Caco-2 (cell line): Measurements from ENCODE around the gene PTPRG. TPM values are rescaled to one million over a fixed set of nuclear protein-coding genes. Genes with fewer than 3 reads are reported as not detected.

Experiments used
- BruUV-seq: library from RNA; stranded (reverse); fragments of 400-500 nt; replicated peaks from 2 replicates; lab custom pipeline; 2021; lab: Mats Ljungman, UMichigan
- CTCF ChIA-PET: fragments of 300-600 bp; sonication (Branson Sonifier 250); formaldehyde crosslinking; loops from one replicate; lab custom pipeline; 2022; ENCODE audit warnings: antibody characterized with exemption; lab: Charles Lee
- POLR2A ChIA-PET: fragments of 300-600 bp; sonication (Branson Sonifier 250); formaldehyde crosslinking; loops from one replicate; lab custom pipeline; 2022; ENCODE audit warnings: antibody characterized with exemption; lab: Charles Lee
- DNase-seq, 2 experiments: peaks; one replicate each; pipeline versions ENCODE4 v3.0.0 to v3.0.0-alpha.2; 2020 to 2022
- H3K27me3 ChIP-seq: replicated peaks from 2 replicates; pipeline ENCODE4 v1.6.0; 2011; ENCODE audit warnings: low read length; ENCODE audit not compliant: control insufficient read depth, insufficient read depth
- H3K36me3 ChIP-seq: 2 replicates; pipeline ENCODE4 v1.5.1; 2011; ENCODE audit warnings: low read length; ENCODE audit not compliant: control insufficient read depth, insufficient read depth
- H3K4me1 ChIP-seq: fragments of 250-450 bp; sonication (Bioruptor Pico); 2 replicates; pipeline ENCODE4 v1.5.1; 2020; ENCODE audit warnings: mild to moderate bottlenecking
- H3K4me3 ChIP-seq: 2 replicates; pipeline ENCODE4 v1.5.1; 2011; ENCODE audit warnings: low read depth, mild to moderate bottlenecking, control low read depth, low read length
- H3K9me3 ChIP-seq: fragments of 250-450 bp; sonication (Bioruptor Pico); 2 replicates; pipeline ENCODE4 v1.5.1; 2020; ENCODE audit warnings: mild to moderate bottlenecking, moderate library complexity
- H3K27ac Mint-ChIP-seq: one replicate; pipeline ENCODE4 v1.8.0; 2022; ENCODE audit warnings: mixed read lengths; ENCODE audit not compliant: unreplicated experiment
- H3K27me3 Mint-ChIP-seq: one replicate; pipeline ENCODE4 v1.8.0; 2022; ENCODE audit warnings: mixed read lengths; ENCODE audit not compliant: insufficient read depth, unreplicated experiment
- H3K36me3 Mint-ChIP-seq: one replicate; pipeline ENCODE4 v1.8.0; 2022; ENCODE audit warnings: mild to moderate bottlenecking, mixed read lengths; ENCODE audit not compliant: insufficient read depth, unreplicated experiment
- H3K4me1 Mint-ChIP-seq: one replicate; pipeline ENCODE4 v1.8.0; 2022; ENCODE audit warnings: low read depth, mixed read lengths; ENCODE audit not compliant: unreplicated experiment
- H3K4me3 Mint-ChIP-seq: one replicate; pipeline ENCODE4 v1.8.0; 2022; ENCODE audit warnings: mild to moderate bottlenecking, moderate library complexity, mixed read lengths; ENCODE audit not compliant: unreplicated experiment
- H3K9me3 Mint-ChIP-seq: one replicate; pipeline ENCODE4 v1.8.0; 2022; ENCODE audit warnings: mixed read lengths; ENCODE audit not compliant: unreplicated experiment
- CTCF ChIP-seq, 2 experiments: fragments of 200-600 bp in 1 of 2; IDR thresholded peaks; 1 replicate in 1 of 2; 2 replicates in 1 of 2; pipeline versions ENCODE4 v1.5.1 to v1.8.0; 2011 to 2022; ENCODE audit warnings: antibody characterized with exemption in 1 of 2, control low read depth in 1 of 2, inconsistent platforms in 1 of 2, low read depth in 1 of 2, low read length in 1 of 2, mild to moderate bottlenecking in 1 of 2, moderate library complexity in 1 of 2; ENCODE audit not compliant: insufficient read depth in 1 of 2, severe bottlenecking in 1 of 2, unreplicated experiment in 1 of 2
- intact Hi-C: fragments of 100-400 bp; cut with micrococcal nuclease; formaldehyde crosslinking; loops from one replicate; pipeline ENCODE4 v1.10.0; 2022; ENCODE audit not compliant: unreplicated experiment
- total RNA-seq: library from RNA; stranded (reverse); gene quantifications from 2 replicates; pipeline ENCODE4 v1.2.3, GENCODE V29; 2022

The PTPRG gene
- total RNA-seq, 1 experiment from 2014 or later = 46.4 TPM

GRCh38 chr3:62027796-62028195, 466.4 kb downstream of the PTPRG start:
- intact Hi-C loops = no loop called here

GRCh38 chr3:62028236-62028635, 466.9 kb downstream of the PTPRG start:
- Histone ChIP-seq H3K4me3 (no peak overlapping the region), H3K36me3 (no peaks in the 10 kb centered on the region), H3K27me3 (no peaks in the 10 kb centered on the region), H3K9me3 (no peaks in the 10 kb centered on the region), H3K4me1 (no peaks in the 10 kb centered on the region)
- ChIA-PET CTCF (no interaction called here), POLR2A (no interaction called here)
- H3K27me3 Mint-ChIP-seq = no peaks in the 10 kb centered on the region
- no peak overlapping the region for H3K27ac Mint-ChIP-seq
- DNase-seq = no peak
- intact Hi-C loops = no loop called here
- TF ChIP-seq CTCF (IDR thresholded peaks at IDR 0.05; ENCODE audit: insufficient read depth in 1 of 2, low read depth in 1 of 2, low read length in 1 of 2, severe bottlenecking in 1 of 2, unreplicated experiment in 1 of 2) = no peak
- BruUV-seq = no TSS peak
- H3K36me3 Mint-ChIP-seq = no peaks in the 10 kb centered on the region
- no peak overlapping the region for H3K4me3 Mint-ChIP-seq
- H3K4me1 Mint-ChIP-seq = peaks cover 10% of the 10 kb centered on the region
- H3K9me3 Mint-ChIP-seq = no peaks in the 10 kb centered on the region

More at GRCh38 chr3:62027796-62028195, 466.4 kb downstream of the PTPRG start:
- BruUV-seq = no TSS peak
- Mint-ChIP-seq H3K27me3 (no peaks in the 10 kb centered on the region), H3K4me3 (no peak overlapping the region), H3K36me3 (no peaks in the 10 kb centered on the region), H3K9me3 (no peaks in the 10 kb centered on the region), H3K27ac (no peak overlapping the region), H3K4me1 (peaks cover 7% of the 10 kb centered on the region)
- no peaks in the 10 kb centered on the region for H3K36me3 ChIP-seq
- no peak for DNase-seq
- H3K4me3 ChIP-seq = no peak overlapping the region
- H3K9me3 ChIP-seq = no peaks in the 10 kb centered on the region
- ChIA-PET POLR2A (no interaction called here), CTCF (no interaction called here)
- no peaks in the 10 kb centered on the region for H3K27me3 ChIP-seq
- TF ChIP-seq CTCF (IDR thresholded peaks at IDR 0.05; ENCODE audit: insufficient read depth in 1 of 2, low read depth in 1 of 2, low read length in 1 of 2, severe bottlenecking in 1 of 2, unreplicated experiment in 1 of 2) = no peak
- H3K4me1 ChIP-seq = no peaks in the 10 kb centered on the region

- H3K4me1 ChIP-seq = no peaks in the 10 kb centered on the region
- Mint-ChIP-seq H3K27ac (no peak overlapping the region), H3K9me3 (no peaks in the 10 kb centered on the region), H3K4me3 (no peak overlapping the region), H3K27me3 (no peaks in the 10 kb centered on the region), H3K4me1 (peaks cover 10% of the 10 kb centered on the region), H3K36me3 (no peaks in the 10 kb centered on the region)
- no peaks in the 10 kb centered on the region for H3K27me3 ChIP-seq
- TF ChIP-seq CTCF (IDR thresholded peaks at IDR 0.05; ENCODE audit: insufficient read depth in 1 of 2, low read depth in 1 of 2, low read length in 1 of 2, severe bottlenecking in 1 of 2, unreplicated experiment in 1 of 2) = no peak
- H3K4me3 ChIP-seq = no peak overlapping the region
- no peaks in the 10 kb centered on the region for H3K9me3 ChIP-seq
- intact Hi-C loops = no loop called here
- CTCF ChIA-PET = no interaction called here
- H3K36me3 ChIP-seq = no peaks in the 10 kb centered on the region
- no peak for DNase-seq
- no TSS peak for BruUV-seq
- POLR2A ChIA-PET = no interaction called here
Observed at GRCh38 chr3:62032738-62033137, 471.4 kb downstream of the PTPRG start.
